ENCODE results near the gene ANKRD52. TPM values are rescaled to one million over a fixed set of nuclear protein-coding genes. Genes with fewer than 3 reads are reported as not detected.

The ANKRD52 gene
- total and polyA plus RNA-seq, 2 of the 8 experiments (the other 6 are each of a cell fraction or from before 2014, with no cell fraction given): 14.0 to 36.3 TPM

Other genes with a start within 250 kb of the ANKRD52 start
- gene IKZF4, start 237.3 kb downstream of the ANKRD52 start, total RNA-seq (2021; fragmentation: NEBNext Ultra II Directional; extraction: Animal tissue kit (Norgen Biotek cat#: 25700)): 12.5 and 13.3 TPM in 2 replicates
- 8.0 and 12.9 TPM in 2 replicates for gene IKZF4, start 237.3 kb downstream of the ANKRD52 start, polyA plus RNA-seq (2011; rRNA removed)
- 53.4 and 64.3 TPM in 2 replicates for gene RPS26, start 216.5 kb downstream of the ANKRD52 start, total RNA-seq (2021; fragmentation: NEBNext Ultra II Directional; extraction: Animal tissue kit (Norgen Biotek cat#: 25700))
- 1,236 and 1,922 TPM in 2 replicates for gene RPS26, start 216.5 kb downstream of the ANKRD52 start, polyA plus RNA-seq (2011; rRNA removed)
- 49.2 and 52.4 TPM in 2 replicates for gene ERBB3, start 178.2 kb downstream of the ANKRD52 start, total RNA-seq (2021; fragmentation: NEBNext Ultra II Directional; extraction: Animal tissue kit (Norgen Biotek cat#: 25700))
- gene ERBB3, start 178.2 kb downstream of the ANKRD52 start, polyA plus RNA-seq (2011; rRNA removed): 33.9 and 43.4 TPM in 2 replicates
- gene PA2G4, start 153.8 kb downstream of the ANKRD52 start, total RNA-seq (2021; fragmentation: NEBNext Ultra II Directional; extraction: Animal tissue kit (Norgen Biotek cat#: 25700)): 237 and 242 TPM in 2 replicates
- gene PA2G4, start 153.8 kb downstream of the ANKRD52 start, polyA plus RNA-seq (2011; rRNA removed): 100 and 159 TPM in 2 replicates
- gene RPL41, start 141.8 kb downstream of the ANKRD52 start, total RNA-seq (2021; fragmentation: NEBNext Ultra II Directional; extraction: Animal tissue kit (Norgen Biotek cat#: 25700)): 4,440 and 4,619 TPM in 2 replicates
- gene RPL41, start 141.8 kb downstream of the ANKRD52 start, polyA plus RNA-seq (2011; rRNA removed): 10,552 and 16,488 TPM in 2 replicates
- gene ZC3H10, start 140.1 kb downstream of the ANKRD52 start, total RNA-seq (2021; fragmentation: NEBNext Ultra II Directional; extraction: Animal tissue kit (Norgen Biotek cat#: 25700)): 11.2 and 12.5 TPM in 2 replicates
- 4.0 and 5.1 TPM in 2 replicates for gene ZC3H10, start 140.1 kb downstream of the ANKRD52 start, polyA plus RNA-seq (2011; rRNA removed)
- gene ESYT1, start 130.1 kb downstream of the ANKRD52 start, total RNA-seq (2021; fragmentation: NEBNext Ultra II Directional; extraction: Animal tissue kit (Norgen Biotek cat#: 25700)): 85.1 and 86.9 TPM in 2 replicates
- 165 and 174 TPM in 2 replicates for gene ESYT1, start 130.1 kb downstream of the ANKRD52 start, polyA plus RNA-seq (2011; rRNA removed)
- gene MYL6B, start 105.8 kb downstream of the ANKRD52 start, total RNA-seq (2021; fragmentation: NEBNext Ultra II Directional; extraction: Animal tissue kit (Norgen Biotek cat#: 25700)): 162 and 163 TPM in 2 replicates
- 146 and 202 TPM in 2 replicates for gene MYL6B, start 105.8 kb downstream of the ANKRD52 start, polyA plus RNA-seq (2011; rRNA removed)
- gene MYL6, start 100.0 kb downstream of the ANKRD52 start, total RNA-seq (2021; fragmentation: NEBNext Ultra II Directional; extraction: Animal tissue kit (Norgen Biotek cat#: 25700)): 1,130 and 1,137 TPM in 2 replicates
- gene MYL6, start 100.0 kb downstream of the ANKRD52 start, polyA plus RNA-seq (2011; rRNA removed): 1,664 and 2,279 TPM in 2 replicates
- gene SMARCC2, start 68.9 kb downstream of the ANKRD52 start, total RNA-seq (2021; fragmentation: NEBNext Ultra II Directional; extraction: Animal tissue kit (Norgen Biotek cat#: 25700)): 66.3 and 78.5 TPM in 2 replicates
- 33.9 and 40.5 TPM in 2 replicates for gene SMARCC2, start 68.9 kb downstream of the ANKRD52 start, polyA plus RNA-seq (2011; rRNA removed)
- gene RNF41, start 36.5 kb downstream of the ANKRD52 start, total RNA-seq (2021; fragmentation: NEBNext Ultra II Directional; extraction: Animal tissue kit (Norgen Biotek cat#: 25700)): 55.0 and 55.5 TPM in 2 replicates
- 98.6 and 127 TPM in 2 replicates for gene RNF41, start 36.5 kb downstream of the ANKRD52 start, polyA plus RNA-seq (2011; rRNA removed)
- 56.1 and 58.1 TPM in 2 replicates for gene NABP2, start 34.0 kb downstream of the ANKRD52 start, total RNA-seq (2021; fragmentation: NEBNext Ultra II Directional; extraction: Animal tissue kit (Norgen Biotek cat#: 25700))
- 59.8 and 67.5 TPM in 2 replicates for gene NABP2, start 34.0 kb downstream of the ANKRD52 start, polyA plus RNA-seq (2011; rRNA removed)
- 0.25 TPM in 1 of 2 replicates, not detected in the other for gene SLC39A5, start 28.3 kb downstream of the ANKRD52 start, total RNA-seq (2021; fragmentation: NEBNext Ultra II Directional; extraction: Animal tissue kit (Norgen Biotek cat#: 25700))
- gene SLC39A5, start 28.3 kb downstream of the ANKRD52 start, polyA plus RNA-seq (2011; rRNA removed): 0.27 and 0.75 TPM in 2 replicates
- 21.8 and 22.8 TPM in 2 replicates for gene COQ10A, start 8.6 kb upstream of the ANKRD52 start, total RNA-seq (2021; fragmentation: NEBNext Ultra II Directional; extraction: Animal tissue kit (Norgen Biotek cat#: 25700))
- 39.5 and 42.9 TPM in 2 replicates for gene COQ10A, start 8.6 kb upstream of the ANKRD52 start, polyA plus RNA-seq (2011; rRNA removed)
- gene CS, start 41.9 kb upstream of the ANKRD52 start, total RNA-seq (2021; fragmentation: NEBNext Ultra II Directional; extraction: Animal tissue kit (Norgen Biotek cat#: 25700)): 238 and 243 TPM in 2 replicates
- gene CS, start 41.9 kb upstream of the ANKRD52 start, polyA plus RNA-seq (2011; rRNA removed): 82.4 and 96.6 TPM in 2 replicates
- 195 and 203 TPM in 2 replicates for gene CNPY2, start 57.6 kb upstream of the ANKRD52 start, total RNA-seq (2021; fragmentation: NEBNext Ultra II Directional; extraction: Animal tissue kit (Norgen Biotek cat#: 25700))
- 222 and 281 TPM in 2 replicates for gene CNPY2, start 57.6 kb upstream of the ANKRD52 start, polyA plus RNA-seq (2011; rRNA removed)
- 30.5 and 36.7 TPM in 2 replicates for gene PAN2, start 75.6 kb upstream of the ANKRD52 start, total RNA-seq (2021; fragmentation: NEBNext Ultra II Directional; extraction: Animal tissue kit (Norgen Biotek cat#: 25700))
- gene PAN2, start 75.6 kb upstream of the ANKRD52 start, polyA plus RNA-seq (2011; rRNA removed): 29.6 and 37.1 TPM in 2 replicates
- gene IL23A, start 80.5 kb upstream of the ANKRD52 start, total RNA-seq (2021; fragmentation: NEBNext Ultra II Directional; extraction: Animal tissue kit (Norgen Biotek cat#: 25700)): 1.4 and 2.3 TPM in 2 replicates
- 2.6 and 3.6 TPM in 2 replicates for gene IL23A, start 80.5 kb upstream of the ANKRD52 start, polyA plus RNA-seq (2011; rRNA removed)
- 42.4 and 44.7 TPM in 2 replicates for gene STAT2, start 101.7 kb upstream of the ANKRD52 start, total RNA-seq (2021; fragmentation: NEBNext Ultra II Directional; extraction: Animal tissue kit (Norgen Biotek cat#: 25700))
- gene STAT2, start 101.7 kb upstream of the ANKRD52 start, polyA plus RNA-seq (2011; rRNA removed): 37.1 and 39.9 TPM in 2 replicates
- not detected in 2 replicates for gene APOF, start 104.5 kb upstream of the ANKRD52 start, total RNA-seq (2021; fragmentation: NEBNext Ultra II Directional; extraction: Animal tissue kit (Norgen Biotek cat#: 25700))
- not detected in 2 replicates for gene APOF, start 104.5 kb upstream of the ANKRD52 start, polyA plus RNA-seq (2011; rRNA removed)
- gene TIMELESS, start 191.0 kb upstream of the ANKRD52 start, total RNA-seq (2021; fragmentation: NEBNext Ultra II Directional; extraction: Animal tissue kit (Norgen Biotek cat#: 25700)): 86.7 and 88.7 TPM in 2 replicates
- 17.1 and 19.9 TPM in 2 replicates for gene TIMELESS, start 191.0 kb upstream of the ANKRD52 start, polyA plus RNA-seq (2011; rRNA removed)
- gene MIP, start 196.3 kb upstream of the ANKRD52 start, total RNA-seq (2021; fragmentation: NEBNext Ultra II Directional; extraction: Animal tissue kit (Norgen Biotek cat#: 25700)): 0.19 TPM in 1 of 2 replicates, not detected in the other
- gene MIP, start 196.3 kb upstream of the ANKRD52 start, polyA plus RNA-seq (2011; rRNA removed): 0.05 and 0.13 TPM in 2 replicates
- gene SPRYD4, start 210.2 kb upstream of the ANKRD52 start, total RNA-seq (2021; fragmentation: NEBNext Ultra II Directional; extraction: Animal tissue kit (Norgen Biotek cat#: 25700)): 4.0 and 4.3 TPM in 2 replicates
- gene SPRYD4, start 210.2 kb upstream of the ANKRD52 start, polyA plus RNA-seq (2011; rRNA removed): 4.9 and 5.3 TPM in 2 replicates
- 14.5 and 16.9 TPM in 2 replicates for gene GLS2, start 229.8 kb upstream of the ANKRD52 start, total RNA-seq (2021; fragmentation: NEBNext Ultra II Directional; extraction: Animal tissue kit (Norgen Biotek cat#: 25700))
- gene GLS2, start 229.8 kb upstream of the ANKRD52 start, polyA plus RNA-seq (2011; rRNA removed): 20.1 and 22.5 TPM in 2 replicates

Measured in H1 (cell line).